Epithelial cell of esophagus (primary cell): ENCODE measurements around the gene SRSF5.

Source experiments
- DNase-seq: peaks from one replicate; pipeline ENCODE4 v3.0.0; 2010; ENCODE audit warnings: low read depth
- H3K4me3 ChIP-seq: 2 replicates; pipeline ENCODE4 v1.5.1; 2011; ENCODE audit warnings: mild to moderate bottlenecking, low read length, control low read depth
- CTCF ChIP-seq: IDR thresholded peaks from 2 replicates; pipeline ENCODE4 v1.5.1; 2011; ENCODE audit warnings: low read depth, mild to moderate bottlenecking, low read length, control low read depth, inconsistent platforms; ENCODE audit not compliant: insufficient read depth; ENCODE audit errors: missing control alignments

Gene SRSF5

GRCh38 chr14:69769623-69770022 lies 2.7 kb downstream of the SRSF5 start:
- TF ChIP-seq CTCF, result no peak
- no peak for DNase-seq

GRCh38 chr14:69770559-69770958 lies 3.6 kb downstream of the SRSF5 start:
- TF ChIP-seq CTCF, result no peak
- no peak overlapping the region for H3K4me3 ChIP-seq
- no peak for DNase-seq

More at GRCh38 chr14:69769623-69770022, 2.7 kb downstream of the SRSF5 start:
- no peak overlapping the region for H3K4me3 ChIP-seq

- TF ChIP-seq CTCF, result no peak
- H3K4me3 ChIP-seq, result no peak overlapping the region
- DNase-seq, result no peak
Measured at GRCh38 chr14:69771136-69771535, 4.2 kb downstream of the SRSF5 start.

GRCh38 chr14:69772082-69773017 lies 5.4 kb downstream of the SRSF5 start:
- no peak for DNase-seq
- no peak for TF ChIP-seq CTCF

GRCh38 chr14:69773571-69774276 lies 6.8 kb downstream of the SRSF5 start:
- H3K4me3 ChIP-seq, result no peak overlapping the region
- no peak for TF ChIP-seq CTCF
- DNase-seq, result no peak

More at GRCh38 chr14:69772082-69773017, 5.4 kb downstream of the SRSF5 start:
- no peak overlapping the region for H3K4me3 ChIP-seq

GRCh38 chr14:69775012-69775411 lies 8.1 kb downstream of the SRSF5 start:
- TF ChIP-seq CTCF, result no peak
- no peak for DNase-seq
- no peak overlapping the region for H3K4me3 ChIP-seq
